ENCODE measurements around the gene ELAC2.

ELAC2 gene

GRCh38 chr17:13024016-13024415 is 6.2 kb upstream of the ELAC2 start:
- TF ChIP-seq CTCF (IDR thresholded peaks at IDR 0.05; ENCODE audit: low read depth, low read length) = no peak
- no peak for DNase-seq (ENCODE audit: extremely low read depth, low read depth)

GRCh38 chr17:13016881-13017654 is 759 bp downstream of the ELAC2 start:
- no peak for DNase-seq (ENCODE audit: extremely low read depth, low read depth)
- TF ChIP-seq CTCF (IDR thresholded peaks at IDR 0.05; ENCODE audit: low read depth, low read length) = no peak

GRCh38 chr17:13014801-13015200 is 3.0 kb downstream of the ELAC2 start:
- no peak for TF ChIP-seq CTCF (IDR thresholded peaks at IDR 0.05; ENCODE audit: low read depth, low read length)

GRCh38 chr17:13010959-13011358 is 6.9 kb downstream of the ELAC2 start:
- no peak for TF ChIP-seq CTCF (IDR thresholded peaks at IDR 0.05; ENCODE audit: low read depth, low read length)
- DNase-seq (ENCODE audit: extremely low read depth, low read depth) = no peak

More at GRCh38 chr17:13014801-13015200, 3.0 kb downstream of the ELAC2 start:
- no peak for DNase-seq (ENCODE audit: extremely low read depth, low read depth)

- TF ChIP-seq CTCF (IDR thresholded peaks at IDR 0.05; ENCODE audit: low read depth, low read length) = no peak
- no peak for DNase-seq (ENCODE audit: extremely low read depth, low read depth)
These were observed 9.4 kb downstream of the ELAC2 start for GRCh38 chr17:13008461-13008860.

- DNase-seq (ENCODE audit: extremely low read depth, low read depth) = no peak
These were observed 12.3 kb downstream of the ELAC2 start for GRCh38 chr17:13005530-13005929.

More at GRCh38 chr17:13005530-13005929, 12.3 kb downstream of the ELAC2 start:
- TF ChIP-seq CTCF (IDR thresholded peaks at IDR 0.05; ENCODE audit: low read depth, low read length) = no peak
